Activated CD4-positive, alpha-beta T cell treated with anti-CD3 and anti-CD28 coated beads, Interleukin-2, Interleukin-6, amounts not matched to agents 100 ng/mL and 50 ng/mL, durations not matched to agents 16 hours and 8 hours (primary cell): ENCODE data around the gene DCUN1D1.
"Not testable (repeated sequence)": the region's sequence is repeated elsewhere in the genome, so short reads cannot be mapped to it uniquely, and the experiment has no call there.

Source experiments
- DNase-seq: peaks from one replicate; pipeline ENCODE4 v3.0.0-alpha.2; 2020

Gene DCUN1D1

DNA sequence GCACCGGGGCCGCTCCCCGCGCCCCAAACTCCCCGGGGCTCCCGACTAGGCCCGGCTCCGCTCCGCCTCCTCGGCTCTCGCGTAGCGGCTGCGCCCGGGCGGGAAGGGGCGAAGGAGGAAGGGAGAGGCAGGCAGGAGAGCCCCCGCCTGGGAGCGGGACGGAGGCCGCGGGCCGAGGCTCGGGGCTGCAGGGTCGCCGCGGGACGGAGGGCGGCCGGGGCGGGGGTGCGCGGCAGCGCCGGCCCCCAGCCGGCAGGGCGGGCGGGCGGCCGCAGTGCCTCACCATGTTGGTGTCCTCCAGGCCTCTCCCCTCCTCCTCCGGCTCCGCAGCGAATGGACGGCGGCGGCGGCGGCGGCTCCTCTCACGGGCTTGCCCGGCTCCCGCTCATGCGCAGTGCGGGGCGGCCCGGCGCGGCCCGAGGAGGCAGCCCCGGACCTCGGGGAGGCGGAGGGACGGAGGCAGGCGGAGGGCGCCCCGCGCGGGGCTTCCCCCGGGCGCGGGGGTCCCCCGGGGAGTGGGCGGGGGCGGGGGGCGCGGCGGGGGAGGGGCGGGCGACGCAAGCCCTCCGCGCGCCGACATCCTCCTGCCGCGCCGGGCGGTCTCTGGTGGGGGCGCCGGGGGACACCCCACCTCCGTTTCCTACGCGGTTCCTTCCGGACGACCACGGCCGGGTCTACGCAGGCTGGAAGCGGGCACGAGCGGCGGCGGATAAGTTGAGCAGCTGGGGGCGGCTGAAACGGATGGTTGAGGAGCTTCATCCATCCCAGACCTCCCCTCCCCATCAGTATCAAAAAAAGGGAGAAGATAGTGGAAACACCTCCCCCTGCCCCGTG is at the start of gene DCUN1D1:
TSS of gene DCUN1D1 (minus strand) at position 335 of the 834 bp plus-strand sequence. CDS start at position 286, 49 bp downstream.
- peak; percentile 93 for DNase-seq

DNA sequence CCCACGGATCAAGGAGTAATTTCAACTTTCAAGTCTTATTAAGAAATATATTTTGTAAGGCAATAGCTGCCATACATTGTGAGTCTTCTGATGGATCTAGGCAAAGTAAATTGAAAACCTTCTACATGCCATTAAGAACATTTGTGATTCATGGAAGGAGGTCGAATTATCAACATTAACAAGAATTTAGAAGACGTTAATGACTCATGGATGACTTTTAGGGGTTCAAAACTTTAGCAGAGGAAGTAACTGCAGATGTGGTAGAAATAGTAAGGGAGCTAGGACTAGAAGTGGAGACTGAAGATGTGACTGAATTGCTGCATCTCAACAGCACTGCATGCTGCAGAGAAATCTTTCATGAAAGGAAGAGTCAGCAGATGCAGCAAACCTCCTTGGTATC is 48.1 kb upstream of the DCUN1D1 start:
- DNase-seq: no peak

DNA sequence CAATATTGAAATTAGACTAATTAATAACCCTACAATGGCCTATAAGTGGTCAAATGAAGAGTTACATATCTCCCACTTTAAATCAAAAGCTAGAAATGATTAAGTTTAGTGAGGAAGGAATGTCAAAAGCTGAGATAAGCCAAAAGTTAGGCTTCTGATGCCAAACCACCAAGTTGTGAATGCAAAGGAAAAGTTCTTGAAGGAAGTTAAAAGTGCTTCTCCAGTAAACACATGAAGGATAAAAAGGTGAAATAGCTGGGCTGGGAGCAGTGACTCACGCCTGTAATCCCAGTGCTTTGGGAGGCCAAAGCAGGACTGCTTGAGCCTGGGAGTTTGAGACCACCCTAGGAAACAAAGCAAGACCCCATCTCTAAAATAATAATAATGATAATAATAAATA is 46.9 kb upstream of the DCUN1D1 start:
- no peak for DNase-seq

DNA sequence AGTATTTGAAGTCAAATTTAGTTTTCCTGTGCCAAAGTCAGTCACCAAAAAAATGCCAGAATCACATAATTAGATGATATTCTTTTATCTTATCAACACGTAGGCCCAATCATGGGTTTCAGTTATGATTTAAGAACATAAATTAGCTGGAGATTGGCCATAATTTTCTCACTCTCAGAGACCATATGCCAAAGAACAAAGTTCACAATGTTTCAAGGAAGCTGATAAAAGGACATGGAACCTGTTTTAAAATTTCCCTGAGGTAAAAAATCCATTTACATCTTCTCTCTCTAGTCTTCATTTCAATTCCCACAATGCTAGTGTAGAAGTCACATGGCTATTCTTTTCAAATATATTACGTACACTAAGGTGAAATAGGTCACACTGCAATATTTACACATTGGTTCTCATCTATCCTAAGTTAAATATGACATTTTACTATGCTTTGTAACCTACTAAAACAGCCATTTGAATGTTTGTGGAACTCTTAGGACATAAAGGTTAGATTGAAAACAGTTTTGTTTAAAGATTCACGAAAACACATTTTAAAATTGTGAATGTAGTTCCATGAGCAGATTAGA is 42.7 kb upstream of the DCUN1D1 start:
- DNase-seq: no peak

DNA sequence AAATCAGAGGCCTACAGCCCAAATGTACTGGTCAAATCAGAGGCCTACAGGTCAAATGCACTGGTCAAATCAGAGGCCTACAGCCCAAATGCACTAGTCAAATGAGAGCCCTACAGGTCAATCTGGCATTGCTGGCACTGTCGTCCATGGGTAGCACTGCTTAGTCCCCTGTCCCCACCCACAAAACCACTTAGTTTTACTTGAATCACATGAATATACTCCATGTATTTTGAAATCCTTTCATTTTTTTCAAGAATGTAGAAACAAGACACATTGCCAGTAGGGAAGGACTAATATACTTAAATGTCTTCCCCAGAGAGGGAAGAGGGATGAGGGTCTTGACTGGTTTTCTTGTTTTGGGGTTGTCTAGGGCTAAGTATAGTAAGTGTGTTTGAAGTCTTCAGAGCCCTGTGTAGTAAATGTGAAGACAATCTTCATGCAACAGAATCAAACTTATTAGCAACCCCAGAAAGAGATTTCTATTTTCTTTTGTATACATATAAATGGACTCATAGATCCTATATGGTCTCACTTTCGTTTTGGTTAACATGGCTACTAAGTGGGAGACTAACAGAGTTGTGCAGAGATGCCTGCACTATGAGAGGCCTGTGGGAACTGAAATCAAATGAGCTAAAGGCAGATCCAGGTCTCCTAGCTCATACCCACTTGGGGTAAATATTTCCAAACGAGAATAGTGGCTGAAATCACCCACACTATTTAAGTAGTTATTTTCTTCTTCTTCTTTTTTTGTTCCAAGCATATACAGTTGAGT is 38.3 kb upstream of the DCUN1D1 start:
- no peak for DNase-seq

DNA sequence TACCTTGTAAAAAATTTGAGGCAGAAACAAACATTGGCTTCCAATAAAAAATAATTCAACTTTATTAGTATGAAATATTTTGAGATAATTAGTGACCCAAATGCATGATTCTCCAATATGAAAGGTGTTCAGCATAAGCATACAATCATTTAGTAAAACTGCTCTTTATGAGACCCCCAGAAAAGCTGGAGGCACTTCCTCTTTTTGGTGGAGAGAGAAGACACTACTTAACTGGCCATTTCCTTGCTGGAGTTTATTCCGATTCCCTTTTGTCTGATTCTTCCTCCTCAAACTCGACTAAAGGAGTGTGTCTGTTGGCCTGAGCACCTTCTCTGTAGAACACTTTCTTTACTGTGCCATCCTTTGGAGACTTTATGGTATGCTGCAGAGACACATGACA is 34.8 kb upstream of the DCUN1D1 start:
- DNase-seq: no peak

DNA sequence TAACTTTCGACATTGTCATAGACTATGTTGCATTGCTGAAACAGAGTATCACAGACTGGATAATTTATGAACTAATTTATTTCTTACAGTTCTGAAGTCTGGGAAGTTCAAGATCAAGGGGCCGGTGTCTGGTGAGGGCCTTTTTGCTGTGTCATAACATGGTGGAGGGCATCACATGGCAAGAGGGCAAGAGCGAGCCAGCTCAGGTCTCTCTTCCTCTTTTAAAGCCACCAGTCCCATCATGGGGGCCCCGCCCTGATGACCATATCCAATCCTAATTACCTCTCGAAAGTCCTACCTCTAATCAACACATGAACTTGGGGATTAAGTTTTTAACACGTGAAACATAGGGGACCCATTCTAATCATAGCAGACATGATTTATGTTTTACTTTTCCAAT is 33.5 kb upstream of the DCUN1D1 start:
- DNase-seq: no peak

DNA sequence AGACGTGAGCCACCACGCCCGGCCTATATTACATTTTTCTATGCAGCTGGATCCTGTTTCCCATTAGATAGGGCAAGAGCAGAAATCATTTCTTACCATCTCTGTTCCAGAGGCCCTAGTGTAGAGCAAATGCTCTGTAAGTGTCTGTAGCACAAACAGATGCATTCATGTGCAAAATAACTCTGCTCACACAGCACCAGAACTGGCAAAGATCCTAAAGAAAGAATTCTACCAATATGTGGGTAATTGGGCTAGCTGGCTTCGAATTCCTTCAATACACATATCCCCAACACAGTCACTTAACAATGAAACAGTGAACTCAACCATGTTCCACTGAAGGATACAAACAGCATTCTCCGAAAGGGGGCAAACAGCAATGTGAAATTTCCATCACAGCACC is 32.7 kb upstream of the DCUN1D1 start:
- no peak for DNase-seq

DNA sequence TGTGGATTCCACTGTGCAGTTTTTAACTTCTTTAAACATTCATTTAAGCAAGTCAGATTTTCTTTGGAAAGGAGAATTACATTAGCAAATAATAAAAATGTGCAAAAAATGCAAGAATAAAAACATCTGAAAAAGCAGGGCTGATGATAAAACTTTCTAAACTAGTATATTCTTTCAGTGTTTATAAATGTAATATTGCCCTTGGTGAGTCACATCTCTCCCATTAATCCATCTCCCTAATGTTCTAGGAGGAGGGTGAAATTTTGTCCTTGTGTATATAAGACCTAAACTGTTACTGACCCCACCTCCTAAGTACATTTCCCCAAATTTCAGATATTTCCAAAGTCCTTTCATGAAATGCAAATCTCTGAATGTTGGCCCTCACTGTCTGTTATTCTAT is 28.5 kb upstream of the DCUN1D1 start:
- DNase-seq: no peak

DNA sequence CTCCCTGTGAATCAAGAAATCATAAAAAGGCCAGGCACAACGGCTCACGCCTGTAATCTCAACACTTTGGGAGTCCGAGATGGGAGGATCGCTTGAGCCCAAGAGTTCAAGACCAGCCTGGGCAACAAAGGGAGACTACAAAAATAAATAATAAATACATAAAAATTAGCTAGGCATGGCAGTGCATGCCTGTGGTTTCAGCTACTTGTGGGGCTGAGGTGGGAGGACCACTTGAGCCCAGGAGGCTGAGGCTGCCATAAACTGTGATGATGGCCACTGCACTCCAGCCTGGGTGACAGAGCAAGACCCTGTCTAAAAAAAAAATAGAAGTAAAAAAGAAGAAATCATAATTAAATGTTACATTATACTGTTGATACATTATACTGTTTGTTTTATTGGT is 28.0 kb upstream of the DCUN1D1 start:
- DNase-seq: no peak

DNA sequence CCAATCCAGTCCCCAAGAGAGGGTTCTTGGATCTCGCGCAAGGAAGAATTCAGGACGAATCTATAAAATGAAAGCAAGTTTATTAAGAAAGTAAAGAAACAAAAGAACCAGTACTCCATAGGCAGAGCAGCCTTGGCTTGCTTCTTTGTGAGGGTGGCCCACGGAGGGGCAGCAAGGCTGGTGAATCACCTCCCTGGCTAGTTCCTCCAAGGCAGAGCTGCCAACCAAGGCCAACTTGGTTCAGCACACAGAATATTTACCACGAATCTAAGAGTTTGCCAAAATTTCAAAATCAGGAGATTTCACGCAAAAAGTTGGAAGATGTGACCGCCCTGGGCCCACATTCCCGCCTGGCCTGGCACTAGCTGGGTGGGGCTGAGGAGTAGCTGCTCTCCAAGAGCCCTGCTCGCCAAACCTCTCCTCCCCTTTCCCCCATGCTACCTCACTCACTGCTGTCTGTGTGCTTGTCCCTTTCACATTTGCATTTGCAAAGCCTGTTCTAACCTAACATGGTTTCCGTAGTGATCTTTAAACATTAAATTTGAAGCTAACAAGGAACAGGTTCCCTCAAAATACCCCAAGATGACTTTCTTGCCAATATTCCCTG is 26.2 kb upstream of the DCUN1D1 start:
- DNase-seq: no peak

DNA sequence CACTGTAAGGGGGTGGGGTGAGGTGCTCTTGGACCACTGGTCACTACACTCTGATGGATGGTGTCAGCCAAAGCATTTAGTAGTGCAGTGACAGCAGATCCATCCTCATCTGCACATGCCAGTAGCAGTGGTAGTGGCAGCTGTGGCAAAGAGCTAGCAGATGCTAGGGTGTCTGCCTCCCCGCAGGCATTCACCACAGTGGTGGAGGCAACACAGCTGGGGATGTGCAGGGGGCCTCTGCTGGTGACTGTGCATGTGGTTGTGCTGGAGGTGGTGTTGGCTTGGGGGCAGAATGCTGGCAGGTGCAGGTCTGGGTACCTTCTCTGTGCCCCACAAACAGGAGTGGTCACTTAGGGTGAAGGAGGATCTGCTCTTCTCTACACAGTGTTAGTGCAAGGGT is 19.4 kb upstream of the DCUN1D1 start:
- no peak for DNase-seq

DNA sequence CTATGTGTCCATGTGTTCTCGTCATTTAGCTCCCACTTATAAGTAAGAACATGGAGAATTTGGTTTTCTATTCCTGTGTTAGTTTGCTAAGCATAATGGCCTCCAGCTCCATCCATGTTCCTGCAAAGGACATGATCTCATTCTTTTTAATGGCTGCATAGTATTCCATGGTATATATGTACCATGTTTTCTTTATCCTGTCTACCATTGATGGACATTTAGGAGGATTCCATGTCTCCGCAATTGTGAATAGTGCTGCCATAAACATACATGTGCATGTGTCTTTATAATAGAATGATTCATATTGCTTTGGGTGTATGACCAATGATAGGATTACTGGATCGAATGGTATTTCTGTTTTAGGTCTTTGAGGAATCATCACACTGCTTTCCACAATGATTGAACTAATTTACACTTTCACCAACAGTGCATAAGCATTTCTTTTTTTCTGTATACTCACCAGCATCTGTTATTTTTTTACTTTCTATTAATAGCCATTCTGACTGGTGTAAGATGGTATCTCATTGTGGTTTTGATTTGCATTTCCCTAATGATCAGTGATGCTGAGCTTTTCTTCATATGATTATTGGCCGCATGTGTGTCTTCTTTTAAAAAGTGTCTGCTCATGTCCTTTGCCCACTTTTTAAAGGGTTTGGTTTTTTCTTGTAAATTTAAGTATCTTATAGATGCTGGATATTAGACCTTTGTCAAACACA is 13.3 kb upstream of the DCUN1D1 start:
- DNase-seq: not testable (repeated sequence)

DNA sequence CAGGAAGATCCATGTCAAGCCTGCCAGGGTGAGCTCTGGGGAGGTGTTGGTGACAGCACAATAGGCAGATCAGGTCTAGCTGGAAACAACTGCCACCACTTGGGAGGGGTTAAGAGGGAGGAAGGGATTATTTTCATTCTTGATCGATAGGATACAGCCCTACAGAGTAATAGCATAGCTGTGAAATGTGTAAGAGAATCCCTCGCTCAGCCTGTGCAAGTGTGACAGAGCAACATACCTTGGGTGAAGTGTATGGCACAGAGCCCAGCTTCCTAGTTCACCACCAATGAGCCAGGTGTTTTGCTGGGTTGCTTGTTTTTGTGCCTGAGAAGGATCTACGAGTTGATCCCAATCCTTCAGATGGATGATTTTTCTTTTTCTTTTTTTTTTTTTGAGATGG is 9.2 kb upstream of the DCUN1D1 start:
- no peak for DNase-seq

DNA sequence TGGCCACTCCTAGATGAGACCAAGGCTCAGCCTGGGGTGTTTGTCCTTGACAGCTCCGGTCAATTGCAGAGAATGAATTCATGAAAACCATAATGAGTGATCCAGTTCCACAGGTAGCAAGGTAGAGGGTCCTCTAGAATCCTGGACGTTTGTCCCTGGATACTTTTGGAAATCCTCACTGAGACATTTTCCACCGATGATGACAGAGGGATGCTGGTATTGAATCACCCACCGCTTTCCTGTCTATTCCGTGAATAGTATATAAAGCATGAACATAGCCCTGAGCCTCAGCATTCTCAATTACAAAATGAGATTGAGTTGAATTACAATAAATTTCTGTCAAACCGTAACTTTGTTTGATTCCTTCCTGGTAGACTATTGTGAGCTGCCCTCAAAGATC is 5.7 kb upstream of the DCUN1D1 start:
- DNase-seq: no peak

DNA sequence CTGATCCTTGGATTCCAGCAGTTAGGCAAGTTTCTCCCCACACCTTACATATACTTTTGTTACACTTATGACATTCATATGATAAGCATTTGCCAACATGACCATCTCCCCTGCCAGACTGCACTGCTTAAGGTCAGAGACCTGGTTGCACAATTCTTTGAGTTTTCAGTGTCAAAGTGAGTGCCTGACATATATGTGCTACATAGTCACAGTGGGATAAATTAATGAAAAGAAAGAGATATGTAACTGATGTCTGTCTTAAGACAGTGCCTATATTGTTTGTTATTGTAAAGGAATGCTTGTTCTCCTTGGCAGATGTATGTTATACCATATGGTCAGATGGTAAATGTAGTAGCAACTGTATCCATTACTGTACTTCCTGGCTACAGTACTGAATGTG is 3.5 kb upstream of the DCUN1D1 start:
- DNase-seq: no peak

DNA sequence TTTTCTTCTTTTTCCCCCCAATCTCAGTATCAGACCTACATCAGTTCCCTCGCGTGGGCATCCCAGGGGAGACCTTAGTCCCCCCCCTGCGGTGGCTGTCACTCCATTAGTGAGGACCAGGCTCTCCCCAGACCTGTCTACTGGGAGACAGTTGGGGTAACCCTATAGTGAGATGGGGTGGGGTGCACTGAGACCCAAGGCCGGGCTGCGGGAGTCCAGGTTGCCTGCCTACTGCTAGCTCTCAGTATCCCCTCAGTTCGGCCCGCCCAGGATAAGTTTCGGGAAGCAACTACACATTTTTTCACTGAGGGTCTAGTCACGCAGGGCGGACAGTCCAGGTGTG is 671 bp upstream of the DCUN1D1 start:
- no peak for DNase-seq

DNA sequence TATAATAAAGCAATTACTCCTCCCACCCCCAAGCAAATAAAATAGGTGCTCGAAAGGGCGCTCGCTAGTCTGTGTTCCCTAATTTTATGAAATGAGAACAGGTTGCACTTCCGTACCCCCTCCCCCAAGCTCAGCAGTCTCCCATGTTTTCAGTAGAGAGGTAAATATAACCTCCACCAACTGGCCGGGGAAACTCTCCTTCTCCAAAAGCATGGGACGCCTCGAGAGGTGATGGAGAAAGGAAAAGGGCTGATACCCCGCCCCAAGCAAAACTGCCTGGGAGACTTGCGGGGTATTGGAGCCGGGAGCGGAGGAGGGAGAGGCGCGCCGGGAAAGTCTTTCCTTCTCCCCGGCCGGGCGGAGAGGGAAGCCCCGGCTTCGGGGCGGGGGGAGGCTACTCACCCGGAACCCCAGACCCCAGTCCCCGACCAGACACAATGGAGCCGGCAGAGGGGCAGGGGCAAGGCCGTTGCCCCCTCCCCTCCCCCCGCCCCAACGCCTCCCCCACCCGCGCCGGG is 605 bp downstream of the DCUN1D1 start:
- no peak for DNase-seq

DNA sequence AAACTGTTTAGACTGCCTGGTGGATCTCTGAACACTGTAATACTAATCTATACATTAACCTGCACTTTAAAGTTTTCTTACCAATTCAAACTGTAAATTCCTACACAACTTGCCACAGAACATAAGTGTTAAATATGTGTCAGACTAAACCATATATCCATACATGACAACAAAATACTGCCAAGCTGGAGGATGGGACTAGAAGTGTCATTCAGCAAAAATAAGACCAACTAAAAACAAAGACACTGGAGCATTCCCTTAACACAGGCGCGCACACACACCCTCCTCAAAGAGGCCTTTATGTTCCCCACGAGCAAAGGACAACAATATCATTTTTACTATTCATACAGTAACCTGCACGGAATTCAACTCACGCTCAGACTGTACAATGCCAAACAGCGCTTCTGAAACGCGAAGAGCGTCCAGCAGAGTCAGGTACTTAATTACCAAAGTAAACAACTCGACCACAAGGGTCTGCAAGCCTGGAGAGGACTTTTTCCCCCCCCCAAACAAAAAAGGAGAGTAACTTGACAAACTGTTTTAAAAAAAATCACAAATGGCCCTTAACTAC is 1.1 kb downstream of the DCUN1D1 start:
- DNase-seq: no peak

DNA sequence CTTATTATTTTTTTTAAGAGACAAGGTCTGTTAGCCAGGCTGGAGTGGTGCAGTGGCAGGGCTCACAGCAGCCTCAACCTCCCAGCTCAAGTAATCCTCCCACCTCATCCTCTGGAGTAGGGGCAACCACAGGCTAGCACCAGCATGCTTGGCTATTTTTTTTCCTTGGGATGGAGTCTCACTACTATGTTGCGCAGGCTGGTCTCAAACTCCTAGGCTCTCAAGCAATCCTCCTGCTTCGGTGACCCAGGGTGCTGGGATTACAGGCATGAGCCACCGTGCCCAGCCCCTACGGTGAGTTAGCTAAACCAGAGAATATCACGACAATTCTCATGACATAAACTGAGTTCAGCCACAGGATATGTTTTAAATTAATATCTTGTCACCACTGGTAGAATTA is 2.0 kb downstream of the DCUN1D1 start:
- DNase-seq: no peak

DNA sequence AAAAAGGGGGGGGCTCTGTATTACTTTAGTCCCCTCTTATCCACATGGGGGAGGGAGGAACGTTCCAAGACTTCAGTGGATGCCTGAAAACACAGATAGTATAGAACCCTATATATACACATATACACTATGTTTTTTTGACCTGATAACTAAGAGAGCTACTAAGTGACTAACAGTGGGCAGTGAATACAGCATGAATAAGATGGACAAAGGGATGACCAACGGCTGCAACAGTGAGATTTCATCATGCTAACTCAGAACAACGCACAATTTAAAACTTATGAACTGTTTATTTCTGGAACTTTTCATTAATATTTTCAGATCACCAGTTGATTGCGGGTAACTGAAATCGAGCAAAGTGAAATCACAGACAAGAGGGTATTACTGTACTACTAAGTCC is 7.3 kb downstream of the DCUN1D1 start:
- DNase-seq: no peak

DNA sequence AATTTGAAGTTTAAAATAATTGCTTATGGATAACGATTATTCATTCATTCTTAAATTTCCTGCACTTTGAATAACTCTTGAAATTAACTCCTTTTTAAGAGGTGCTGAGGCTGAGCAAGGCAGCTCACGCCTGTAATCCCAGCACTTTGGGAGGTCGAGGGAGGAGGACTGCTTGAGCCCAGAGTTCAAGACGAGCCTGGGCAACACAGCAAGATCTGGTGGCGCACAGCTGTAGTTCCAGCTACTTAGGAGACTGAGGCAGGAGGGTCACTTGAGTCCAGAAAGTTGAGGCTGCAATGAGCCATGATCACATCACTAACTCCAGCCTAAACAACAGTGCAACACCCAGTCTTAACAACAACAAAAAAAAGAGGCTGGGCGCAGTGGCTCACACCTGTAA is 8.0 kb downstream of the DCUN1D1 start:
- no peak for DNase-seq
